Measurements from ENCODE around the gene IFNGR2.
"Not testable (repeated sequence)": the region's sequence is repeated elsewhere in the genome, so short reads cannot be mapped to it uniquely, and the experiment has no call there.

IFNGR2 gene

GRCh38 chr21:33444499-33444898 is 41.3 kb downstream of the IFNGR2 start:
- no peak for DNase-seq (ENCODE audit: extremely low read depth, insufficient read length)
- H3K4me3 ChIP-seq (replicated peaks; ENCODE audit: low read depth, low read length): no peak overlapping the region
- no peak for TF ChIP-seq CTCF (IDR thresholded peaks at IDR 0.05; ENCODE audit: insufficient read depth, low read length, poor library complexity, severe bottlenecking)
- H3K27me3 ChIP-seq (replicated peaks; ENCODE audit: control insufficient read depth, insufficient read depth, low read length): no peaks in the 10 kb centered on the region
- no peaks in the 10 kb centered on the region; the same call in 1 of the 2 replicates for H3K36me3 ChIP-seq (ENCODE audit: control insufficient read depth, insufficient read depth, low read length)

GRCh38 chr21:33446620-33447019 is 43.4 kb downstream of the IFNGR2 start:
- not testable (repeated sequence) for H3K4me3 ChIP-seq (replicated peaks; ENCODE audit: low read depth, low read length); DNase-seq (ENCODE audit: extremely low read depth, insufficient read length)

GRCh38 chr21:33449616-33450015 is 46.4 kb downstream of the IFNGR2 start:
- DNase-seq (ENCODE audit: extremely low read depth, insufficient read length): no peak
- Histone ChIP-seq H3K36me3 (ENCODE audit: control insufficient read depth, insufficient read depth, low read length) (no peaks in the 10 kb centered on the region; the same call in 1 of the 2 replicates), H3K27me3 (replicated peaks; ENCODE audit: control insufficient read depth, insufficient read depth, low read length) (no peaks in the 10 kb centered on the region), H3K4me3 (replicated peaks; ENCODE audit: low read depth, low read length) (no peak overlapping the region)
- no peak for TF ChIP-seq CTCF (IDR thresholded peaks at IDR 0.05; ENCODE audit: insufficient read depth, low read length, poor library complexity, severe bottlenecking)

More at GRCh38 chr21:33446620-33447019, 43.4 kb downstream of the IFNGR2 start:
- not testable (repeated sequence) for H3K36me3 ChIP-seq (ENCODE audit: control insufficient read depth, insufficient read depth, low read length); H3K27me3 ChIP-seq (replicated peaks; ENCODE audit: control insufficient read depth, insufficient read depth, low read length)

- Histone ChIP-seq H3K36me3 (ENCODE audit: control insufficient read depth, insufficient read depth, low read length) (no peaks in the 10 kb centered on the region; the same call in none of the 2 replicates), H3K27me3 (replicated peaks; ENCODE audit: control insufficient read depth, insufficient read depth, low read length) (no peaks in the 10 kb centered on the region), H3K4me3 (replicated peaks; ENCODE audit: low read depth, low read length) (no peak overlapping the region)
- no peak for DNase-seq (ENCODE audit: extremely low read depth, insufficient read length)
- TF ChIP-seq CTCF (IDR thresholded peaks at IDR 0.05; ENCODE audit: insufficient read depth, low read length, poor library complexity, severe bottlenecking): no peak
Observed at GRCh38 chr21:33451634-33452071, 48.4 kb downstream of the IFNGR2 start.

GRCh38 chr21:33452362-33452761 is 49.1 kb downstream of the IFNGR2 start:
- H3K27me3 ChIP-seq (replicated peaks; ENCODE audit: control insufficient read depth, insufficient read depth, low read length): no peaks in the 10 kb centered on the region
- H3K36me3 ChIP-seq (ENCODE audit: control insufficient read depth, insufficient read depth, low read length): no peaks in the 10 kb centered on the region; the same call in 1 of the 2 replicates
- H3K4me3 ChIP-seq (replicated peaks; ENCODE audit: low read depth, low read length): no peak overlapping the region
- no peak for DNase-seq (ENCODE audit: extremely low read depth, insufficient read length)
- no peak for TF ChIP-seq CTCF (IDR thresholded peaks at IDR 0.05; ENCODE audit: insufficient read depth, low read length, poor library complexity, severe bottlenecking)

GRCh38 chr21:33455686-33456446 is 52.7 kb downstream of the IFNGR2 start:
- TF ChIP-seq CTCF (IDR thresholded peaks at IDR 0.05; ENCODE audit: insufficient read depth, low read length, poor library complexity, severe bottlenecking): no peak
- no peak overlapping the region for H3K4me3 ChIP-seq (replicated peaks; ENCODE audit: low read depth, low read length)
- H3K36me3 ChIP-seq (ENCODE audit: control insufficient read depth, insufficient read depth, low read length): no peaks in the 10 kb centered on the region; the same call in 1 of the 2 replicates
- no peaks in the 10 kb centered on the region for H3K27me3 ChIP-seq (replicated peaks; ENCODE audit: control insufficient read depth, insufficient read depth, low read length)
- no peak for DNase-seq (ENCODE audit: extremely low read depth, insufficient read length)

All from GM06990 (cell line).